SK-N-SH (cell line): ENCODE data around the gene RAD54L2. TPM values are rescaled to one million over a fixed set of nuclear protein-coding genes. Genes with fewer than 3 reads are reported as not detected.

ENCODE experiments used
- CTCF ChIA-PET: fragments of 300-600, 350-600 bp; formaldehyde crosslinking; extraction: SDS; loops from one replicate; lab custom pipeline; 2021; lab: Yijun Ruan, JAX
- POLR2A ChIA-PET: fragments of 350-600 bp; sonication (Branson Sonifier 250); formaldehyde crosslinking; extraction: SDS; loops from one replicate; lab custom pipeline; 2020; ENCODE audit warnings: antibody characterized with exemption, inconsistent platforms; lab: Yijun Ruan, JAX
- DNase-seq: peaks from one replicate; pipeline ENCODE4 v3.0.0; 2012
- H2AFZ ChIP-seq: fragments of 200-600 bp; sonication (generic); 2 replicates; pipeline ENCODE4 v1.8.1; 2016; ENCODE audit warnings: antibody characterized with exemption, mild to moderate bottlenecking, low read depth
- H3F3A ChIP-seq: fragments of 200-600 bp; sonication (generic); replicated peaks from 2 replicates; pipeline ENCODE3; 2016; ENCODE audit warnings: antibody characterized with exemption, mild to moderate bottlenecking; ENCODE audit not compliant: insufficient read depth
- H3K27ac ChIP-seq, 2 experiments: fragments of 200-500 bp in 1 of 2; fragments of 200-600 bp in 1 of 2; sonication (Bioruptor generic) in 1 of 2; sonication (generic), shearing (Covaris generic) in 1 of 2; 2 replicates each; pipeline versions ENCODE4 v1.5.1 to v1.6.1; 2014 to 2016; ENCODE audit warnings: low read depth in 2 of 2, inconsistent platforms in 1 of 2, low read length in 1 of 2, mild to moderate bottlenecking in 1 of 2, mixed read lengths in 1 of 2
- H3K27me3 ChIP-seq: fragments of 200-600 bp; sonication (generic), shearing (Covaris generic); 2 replicates; pipeline ENCODE4 v1.6.1; 2016; ENCODE audit warnings: mixed run types; ENCODE audit not compliant: insufficient read depth
- H3K36me3 ChIP-seq, 2 experiments: fragments of 200-500 bp in 1 of 2; fragments of 200-600 bp in 1 of 2; sonication (Bioruptor generic) in 1 of 2; sonication (generic) in 1 of 2; replicated peaks in 1 of 2; 2 replicates each; pipeline versions ENCODE3 to v1.5.1; 2014 to 2016; ENCODE audit warnings: low read length in 1 of 2, mild to moderate bottlenecking in 1 of 2; ENCODE audit not compliant: insufficient read depth in 2 of 2, control insufficient read depth in 1 of 2
- H3K4me1 ChIP-seq, 2 experiments: fragments of 200-500 bp in 1 of 2; fragments of 200-600 bp in 1 of 2; sonication (Bioruptor generic) in 1 of 2; sonication (generic), shearing (Covaris generic) in 1 of 2; 2 replicates each; pipeline versions ENCODE4 v1.5.1 to v1.6.1; 2014 to 2016; ENCODE audit warnings: low read depth in 1 of 2, low read length in 1 of 2, mixed run types in 1 of 2; ENCODE audit not compliant: insufficient read depth in 2 of 2, control insufficient read depth in 1 of 2
- H3K4me2 ChIP-seq: fragments of 200-600 bp; sonication (generic), shearing (Covaris generic); 2 replicates; pipeline ENCODE4 v1.6.1; 2017; ENCODE audit warnings: mixed run types
- H3K4me3 ChIP-seq, 2 experiments: fragments of 200-500 bp in 1 of 2; fragments of 200-600 bp in 1 of 2; sonication (Bioruptor generic) in 1 of 2; sonication (generic), shearing (Covaris generic) in 1 of 2; 2 replicates each; pipeline versions ENCODE4 v1.5.1 to v1.8.1; 2014 to 2016; ENCODE audit warnings: low read depth in 2 of 2, inconsistent platforms in 1 of 2, low read length in 1 of 2, mild to moderate bottlenecking in 1 of 2, mixed read lengths in 1 of 2, moderate library complexity in 1 of 2
- H3K79me2 ChIP-seq: fragments of 200-600 bp; sonication (generic); 2 replicates; pipeline ENCODE4 v1.8.1; 2017; ENCODE audit warnings: mild to moderate bottlenecking; ENCODE audit not compliant: insufficient read depth
- H3K9ac ChIP-seq: fragments of 200-600 bp; sonication (generic); 2 replicates; pipeline ENCODE4 v1.6.1; 2017; ENCODE audit warnings: mixed run types
- H3K9me2 ChIP-seq: fragments of 200-600 bp; sonication (generic); 2 replicates; pipeline ENCODE4 v1.6.1; 2017; ENCODE audit warnings: mixed run types
- H3K9me3 ChIP-seq: fragments of 200-600 bp; sonication (generic); 2 replicates; pipeline ENCODE4 v1.6.1; 2017; ENCODE audit warnings: mixed run types, mild to moderate bottlenecking, moderate library complexity
- H4K20me1 ChIP-seq: fragments of 200-600 bp; sonication (generic); 2 replicates; pipeline ENCODE4 v1.6.1; 2017; ENCODE audit warnings: mild to moderate bottlenecking, mixed run types; ENCODE audit not compliant: insufficient read depth
- EP300 ChIP-seq, 2 experiments: IDR thresholded peaks; 2 replicates each; pipeline versions ENCODE4 v1.4.0 to v1.6.1; 2012; ENCODE audit warnings: borderline replicate concordance in 1 of 2, low read depth in 1 of 2, low read length in 1 of 2
- GABPA ChIP-seq: IDR thresholded peaks from 2 replicates; pipeline ENCODE4 v1.4.0; 2012; ENCODE audit warnings: low read depth, mild to moderate bottlenecking
- MEF2A ChIP-seq: IDR thresholded peaks from 2 replicates; pipeline ENCODE4 v1.4.0; 2012; ENCODE audit warnings: low read depth, borderline replicate concordance
- NFIC ChIP-seq: IDR thresholded peaks from 2 replicates; pipeline ENCODE4 v1.4.0; 2012; ENCODE audit warnings: borderline replicate concordance
- NRF1 ChIP-seq: IDR thresholded peaks from 2 replicates; pipeline ENCODE4 v1.6.1; 2012; ENCODE audit warnings: low read depth, mild to moderate bottlenecking, low read length
- SMC3 ChIP-seq: IDR thresholded peaks from 2 replicates; pipeline ENCODE4 v1.6.1; 2012; ENCODE audit warnings: low read depth, low read length, improper control_type of control experiment
- TAF1 ChIP-seq: IDR thresholded peaks from 2 replicates; pipeline ENCODE4 v1.6.1; 2012; ENCODE audit warnings: low read depth, mild to moderate bottlenecking, low read length, moderate library complexity, borderline replicate concordance
- TCF12 ChIP-seq: IDR thresholded peaks from 2 replicates; pipeline ENCODE4 v1.4.0; 2012
- WGBS: methylation state at CpG from one replicate; pipeline ENCODE4 v1.1.6; 2017; ENCODE audit warnings: low lambda C conversion rate; 5-methylcytosine and 5-hydroxymethylcytosine counted together
- polyA plus RNA-seq, 3 experiments: library from polyadenylated mRNA; depleted of rRNA; stranded (reverse); fragments of >200 nt; gene quantifications; 2 replicates each; pipeline ENCODE4 v1.2.3, GENCODE V29; 2012
- TF ChIP-seq, protein P1 (sequence below): IDR thresholded peaks from 2 replicates; pipeline ENCODE4 v1.4.0; 2012; ENCODE audit warnings: low read depth
- TF ChIP-seq, protein P2 (sequence below): IDR thresholded peaks from 2 replicates; pipeline ENCODE4 v1.4.0; 2012; ENCODE audit warnings: low read depth, borderline replicate concordance
- TF ChIP-seq, protein P3 (sequence below): IDR thresholded peaks from 2 replicates; pipeline ENCODE4 v1.4.0; 2012; ENCODE audit warnings: low read depth, borderline replicate concordance
- TF ChIP-seq, protein P4 (sequence below): fragments of 150-350 bp; IDR thresholded peaks from 2 replicates; pipeline ENCODE4 v1.6.1; 2016; ENCODE audit warnings: mild to moderate bottlenecking, low read depth, low read length
- TF ChIP-seq, protein P5 (sequence below): fragments of 200-600 bp; sonication (generic); IDR thresholded peaks from 2 replicates; pipeline ENCODE4 v1.6.1; 2017; ENCODE audit warnings: antibody characterized with exemption, mild to moderate bottlenecking, moderate library complexity
- TF ChIP-seq, protein P6 (sequence below): IDR thresholded peaks from 2 replicates; pipeline ENCODE4 v1.6.1; 2012; ENCODE audit warnings: mild to moderate bottlenecking, low read depth, low read length, moderate library complexity
- TF ChIP-seq, protein P7 (sequence below): fragments of 150-350 bp; IDR thresholded peaks from 2 replicates; pipeline ENCODE4 v1.6.1; 2017; ENCODE audit warnings: antibody characterized with exemption, low read length, low read depth, borderline replicate concordance

Gene RAD54L2
- polyA plus RNA-seq, 1 of the 3 experiments (the other 2 are of a cell fraction): 3.6 TPM

DNA sequence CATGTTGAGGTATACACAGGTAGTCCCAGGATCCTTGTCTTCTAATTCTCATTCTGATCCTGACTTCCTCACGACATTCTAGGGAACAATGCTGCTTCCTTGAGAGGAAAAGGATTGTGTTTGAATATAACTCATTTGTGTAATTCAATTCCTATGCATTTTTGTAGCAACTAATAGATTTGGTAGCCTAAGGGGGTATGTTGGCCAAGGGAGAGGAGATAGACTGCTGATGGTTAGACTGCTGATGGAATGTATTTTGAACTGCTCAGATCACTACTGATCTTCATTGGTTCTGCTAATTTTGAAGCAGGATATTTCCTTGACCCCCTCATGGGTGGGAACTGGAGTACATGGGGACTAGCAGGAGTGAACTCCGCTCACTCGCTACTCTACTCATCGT, 39.7 kb downstream of the RAD54L2 start:
- H2AFZ ChIP-seq: no peak overlapping the region
- peaks cover 0 to 5% of the 10 kb centered on the region in 2 experiments; a peak in 1 of 4 replicates for H3K4me1 ChIP-seq
- no peak overlapping the region for H3K9ac ChIP-seq
- H4K20me1 ChIP-seq: no peaks in the 10 kb centered on the region
- H3K4me2 ChIP-seq: no peak overlapping the region
- TF ChIP-seq, protein P1, sequence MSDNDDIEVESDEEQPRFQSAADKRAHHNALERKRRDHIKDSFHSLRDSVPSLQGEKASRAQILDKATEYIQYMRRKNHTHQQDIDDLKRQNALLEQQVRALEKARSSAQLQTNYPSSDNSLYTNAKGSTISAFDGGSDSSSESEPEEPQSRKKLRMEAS: no peak
- TF ChIP-seq, protein P2, sequence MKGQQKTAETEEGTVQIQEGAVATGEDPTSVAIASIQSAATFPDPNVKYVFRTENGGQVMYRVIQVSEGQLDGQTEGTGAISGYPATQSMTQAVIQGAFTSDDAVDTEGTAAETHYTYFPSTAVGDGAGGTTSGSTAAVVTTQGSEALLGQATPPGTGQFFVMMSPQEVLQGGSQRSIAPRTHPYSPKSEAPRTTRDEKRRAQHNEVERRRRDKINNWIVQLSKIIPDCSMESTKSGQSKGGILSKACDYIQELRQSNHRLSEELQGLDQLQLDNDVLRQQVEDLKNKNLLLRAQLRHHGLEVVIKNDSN: no peak
- no peaks in the 10 kb centered on the region for H3K9me2 ChIP-seq
- ChIA-PET POLR2A (no interaction called here), CTCF (interaction anchor here (0.6 to 1.2 kb wide), 2 partner anchors 56 to 77 kb away, joined by 3 read pairs; no protein-coding TSS in a partner anchor)
- no peak for DNase-seq
- H3K79me2 ChIP-seq: peaks cover 46% of the 10 kb centered on the region
- H3K27ac ChIP-seq: no peak overlapping the region
- H3F3A ChIP-seq: peaks cover 4% of the 10 kb centered on the region
- H3K36me3 ChIP-seq: peaks cover 0 to 2% of the 10 kb centered on the region in 2 experiments
- H3K4me3 ChIP-seq: no peak overlapping the region
- no peaks in the 10 kb centered on the region for H3K27me3 ChIP-seq
- WGBS: 99% methylated on average over 4 of the region's 4 CpGs
- no peaks in the 10 kb centered on the region; the same call in 1 of the 2 replicates for H3K9me3 ChIP-seq

DNA sequence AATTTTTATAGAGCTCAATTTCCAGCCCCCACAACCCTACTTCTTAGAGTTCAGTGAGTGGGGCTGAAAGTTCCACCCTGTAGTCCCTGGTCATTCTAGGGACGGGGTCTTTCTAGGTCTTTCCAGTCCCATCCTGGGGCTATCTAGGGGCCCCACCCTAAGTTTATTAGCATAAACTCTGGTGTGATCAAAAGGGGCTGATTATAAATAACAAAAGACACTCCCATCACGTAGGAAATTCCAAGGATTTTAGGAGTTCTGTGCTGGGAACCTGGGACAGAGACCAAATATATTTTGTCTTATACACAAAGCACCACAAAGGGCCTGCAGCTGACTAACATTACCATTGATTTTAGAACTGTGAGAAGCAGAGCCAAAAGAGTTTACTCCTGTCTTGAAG, 41.9 kb downstream of the RAD54L2 start:
- Histone ChIP-seq H3K4me3 (no peak overlapping the region), H3K9ac (no peak overlapping the region), H3K27me3 (no peaks in the 10 kb centered on the region), H3K9me2 (no peaks in the 10 kb centered on the region), H3K27ac (no peak overlapping the region), H3F3A (peaks cover 4% of the 10 kb centered on the region), H3K36me3 (no peaks in the 10 kb centered on the region), H3K9me3 (no peaks in the 10 kb centered on the region), H3K79me2 (peaks cover 45% of the 10 kb centered on the region), H2AFZ (no peak overlapping the region), H3K4me1 (peaks cover 0 to 12% of the 10 kb centered on the region in 2 experiments; a peak in 2 of 4 replicates), H4K20me1 (no peaks in the 10 kb centered on the region), H3K4me2 (no peak overlapping the region)
- CTCF ChIA-PET: no interaction called here
- 100% methylated on average over 2 of the region's 2 CpGs for WGBS
- DNase-seq: no peak
- POLR2A ChIA-PET: no interaction called here
- no peak for TF ChIP-seq NFIC
- TF ChIP-seq, protein P3, sequence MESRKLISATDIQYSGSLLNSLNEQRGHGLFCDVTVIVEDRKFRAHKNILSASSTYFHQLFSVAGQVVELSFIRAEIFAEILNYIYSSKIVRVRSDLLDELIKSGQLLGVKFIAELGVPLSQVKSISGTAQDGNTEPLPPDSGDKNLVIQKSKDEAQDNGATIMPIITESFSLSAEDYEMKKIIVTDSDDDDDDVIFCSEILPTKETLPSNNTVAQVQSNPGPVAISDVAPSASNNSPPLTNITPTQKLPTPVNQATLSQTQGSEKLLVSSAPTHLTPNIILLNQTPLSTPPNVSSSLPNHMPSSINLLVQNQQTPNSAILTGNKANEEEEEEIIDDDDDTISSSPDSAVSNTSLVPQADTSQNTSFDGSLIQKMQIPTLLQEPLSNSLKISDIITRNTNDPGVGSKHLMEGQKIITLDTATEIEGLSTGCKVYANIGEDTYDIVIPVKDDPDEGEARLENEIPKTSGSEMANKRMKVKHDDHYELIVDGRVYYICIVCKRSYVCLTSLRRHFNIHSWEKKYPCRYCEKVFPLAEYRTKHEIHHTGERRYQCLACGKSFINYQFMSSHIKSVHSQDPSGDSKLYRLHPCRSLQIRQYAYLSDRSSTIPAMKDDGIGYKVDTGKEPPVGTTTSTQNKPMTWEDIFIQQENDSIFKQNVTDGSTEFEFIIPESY: no peak
- no peak for TF ChIP-seq TCF12
- TF ChIP-seq SMC3: no peak
- no peak for TF ChIP-seq EP300 (IDR thresholded peaks at IDR 0.05; ENCODE audit: borderline replicate concordance in 1 of 2, low read depth in 1 of 2, low read length in 1 of 2)
- no peak for TF ChIP-seq MEF2A
- TF ChIP-seq GABPA: no peak
- no peak for TF ChIP-seq TAF1
- no peak for TF ChIP-seq NRF1
- TF ChIP-seq, protein P4, sequence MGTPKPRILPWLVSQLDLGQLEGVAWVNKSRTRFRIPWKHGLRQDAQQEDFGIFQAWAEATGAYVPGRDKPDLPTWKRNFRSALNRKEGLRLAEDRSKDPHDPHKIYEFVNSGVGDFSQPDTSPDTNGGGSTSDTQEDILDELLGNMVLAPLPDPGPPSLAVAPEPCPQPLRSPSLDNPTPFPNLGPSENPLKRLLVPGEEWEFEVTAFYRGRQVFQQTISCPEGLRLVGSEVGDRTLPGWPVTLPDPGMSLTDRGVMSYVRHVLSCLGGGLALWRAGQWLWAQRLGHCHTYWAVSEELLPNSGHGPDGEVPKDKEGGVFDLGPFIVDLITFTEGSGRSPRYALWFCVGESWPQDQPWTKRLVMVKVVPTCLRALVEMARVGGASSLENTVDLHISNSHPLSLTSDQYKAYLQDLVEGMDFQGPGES: no peak
- TF ChIP-seq, protein P5, sequence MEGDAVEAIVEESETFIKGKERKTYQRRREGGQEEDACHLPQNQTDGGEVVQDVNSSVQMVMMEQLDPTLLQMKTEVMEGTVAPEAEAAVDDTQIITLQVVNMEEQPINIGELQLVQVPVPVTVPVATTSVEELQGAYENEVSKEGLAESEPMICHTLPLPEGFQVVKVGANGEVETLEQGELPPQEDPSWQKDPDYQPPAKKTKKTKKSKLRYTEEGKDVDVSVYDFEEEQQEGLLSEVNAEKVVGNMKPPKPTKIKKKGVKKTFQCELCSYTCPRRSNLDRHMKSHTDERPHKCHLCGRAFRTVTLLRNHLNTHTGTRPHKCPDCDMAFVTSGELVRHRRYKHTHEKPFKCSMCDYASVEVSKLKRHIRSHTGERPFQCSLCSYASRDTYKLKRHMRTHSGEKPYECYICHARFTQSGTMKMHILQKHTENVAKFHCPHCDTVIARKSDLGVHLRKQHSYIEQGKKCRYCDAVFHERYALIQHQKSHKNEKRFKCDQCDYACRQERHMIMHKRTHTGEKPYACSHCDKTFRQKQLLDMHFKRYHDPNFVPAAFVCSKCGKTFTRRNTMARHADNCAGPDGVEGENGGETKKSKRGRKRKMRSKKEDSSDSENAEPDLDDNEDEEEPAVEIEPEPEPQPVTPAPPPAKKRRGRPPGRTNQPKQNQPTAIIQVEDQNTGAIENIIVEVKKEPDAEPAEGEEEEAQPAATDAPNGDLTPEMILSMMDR: no peak
- TF ChIP-seq, protein P6, sequence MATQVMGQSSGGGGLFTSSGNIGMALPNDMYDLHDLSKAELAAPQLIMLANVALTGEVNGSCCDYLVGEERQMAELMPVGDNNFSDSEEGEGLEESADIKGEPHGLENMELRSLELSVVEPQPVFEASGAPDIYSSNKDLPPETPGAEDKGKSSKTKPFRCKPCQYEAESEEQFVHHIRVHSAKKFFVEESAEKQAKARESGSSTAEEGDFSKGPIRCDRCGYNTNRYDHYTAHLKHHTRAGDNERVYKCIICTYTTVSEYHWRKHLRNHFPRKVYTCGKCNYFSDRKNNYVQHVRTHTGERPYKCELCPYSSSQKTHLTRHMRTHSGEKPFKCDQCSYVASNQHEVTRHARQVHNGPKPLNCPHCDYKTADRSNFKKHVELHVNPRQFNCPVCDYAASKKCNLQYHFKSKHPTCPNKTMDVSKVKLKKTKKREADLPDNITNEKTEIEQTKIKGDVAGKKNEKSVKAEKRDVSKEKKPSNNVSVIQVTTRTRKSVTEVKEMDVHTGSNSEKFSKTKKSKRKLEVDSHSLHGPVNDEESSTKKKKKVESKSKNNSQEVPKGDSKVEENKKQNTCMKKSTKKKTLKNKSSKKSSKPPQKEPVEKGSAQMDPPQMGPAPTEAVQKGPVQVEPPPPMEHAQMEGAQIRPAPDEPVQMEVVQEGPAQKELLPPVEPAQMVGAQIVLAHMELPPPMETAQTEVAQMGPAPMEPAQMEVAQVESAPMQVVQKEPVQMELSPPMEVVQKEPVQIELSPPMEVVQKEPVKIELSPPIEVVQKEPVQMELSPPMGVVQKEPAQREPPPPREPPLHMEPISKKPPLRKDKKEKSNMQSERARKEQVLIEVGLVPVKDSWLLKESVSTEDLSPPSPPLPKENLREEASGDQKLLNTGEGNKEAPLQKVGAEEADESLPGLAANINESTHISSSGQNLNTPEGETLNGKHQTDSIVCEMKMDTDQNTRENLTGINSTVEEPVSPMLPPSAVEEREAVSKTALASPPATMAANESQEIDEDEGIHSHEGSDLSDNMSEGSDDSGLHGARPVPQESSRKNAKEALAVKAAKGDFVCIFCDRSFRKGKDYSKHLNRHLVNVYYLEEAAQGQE: no peak
- TF ChIP-seq, protein P1: no peak
- TF ChIP-seq, protein P7, sequence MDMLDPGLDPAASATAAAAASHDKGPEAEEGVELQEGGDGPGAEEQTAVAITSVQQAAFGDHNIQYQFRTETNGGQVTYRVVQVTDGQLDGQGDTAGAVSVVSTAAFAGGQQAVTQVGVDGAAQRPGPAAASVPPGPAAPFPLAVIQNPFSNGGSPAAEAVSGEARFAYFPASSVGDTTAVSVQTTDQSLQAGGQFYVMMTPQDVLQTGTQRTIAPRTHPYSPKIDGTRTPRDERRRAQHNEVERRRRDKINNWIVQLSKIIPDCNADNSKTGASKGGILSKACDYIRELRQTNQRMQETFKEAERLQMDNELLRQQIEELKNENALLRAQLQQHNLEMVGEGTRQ: no peak
